HCT116 (cell line): ENCODE results near the gene NEURL2. TPM values are rescaled to one million over a fixed set of nuclear protein-coding genes. Genes with fewer than 3 reads are reported as not detected.

Experiments used
- ATAC-seq: fragments of 200-7000 bp; cut with Tn5 transposase; 2 replicates; pipeline ENCODE4 v1.9.1; 2020; ENCODE audit warnings: mild to moderate bottlenecking, moderate library complexity
- BruUV-seq: library from RNA; stranded (reverse); fragments of 400-500 nt; replicated peaks from 2 replicates; lab custom pipeline; 2021; lab: Mats Ljungman, UMichigan
- CTCF ChIA-PET: fragments of 300-600 bp; sonication (Branson Sonifier 250); formaldehyde crosslinking; loops from one replicate; lab custom pipeline; 2021; ENCODE audit warnings: antibody characterized with exemption; lab: Charles Lee
- POLR2A ChIA-PET: fragments of 300-600, 350-600 bp; sonication (Branson Sonifier 250); formaldehyde crosslinking; loops from one replicate; lab custom pipeline; 2021; ENCODE audit warnings: antibody characterized with exemption; lab: Charles Lee
- RAD21 ChIA-PET, 2 experiments: fragments of 300-600 bp; sonication (Branson Sonifier 250); formaldehyde crosslinking; loops; one replicate each; lab custom pipeline; 2023; ENCODE audit warnings: low total read pairs in 2 of 2; ENCODE audit not compliant: uncharacterized antibody in 2 of 2, unreplicated experiment in 2 of 2, low non-redundant PET in 1 of 2; lab: Charles Lee
- DNase-seq: peaks from one replicate; pipeline ENCODE4 v3.0.0-alpha.2; 2010; ENCODE audit warnings: low read depth, low spot score
- H2AFZ ChIP-seq: fragments of 200-600 bp; shearing (Covaris generic), sonication (generic); 2 replicates; pipeline ENCODE4 v1.6.1; 2017; ENCODE audit warnings: low read depth, mixed run types, mixed read lengths, antibody characterized with exemption, low read length; ENCODE audit not compliant: poor library complexity, severe bottlenecking
- H3K27ac ChIP-seq: 2 replicates; pipeline ENCODE4 v1.5.1; 2012; ENCODE audit warnings: low read depth, low read length
- H3K27me3 ChIP-seq: fragments of 200-600 bp; sonication (generic); 2 replicates; pipeline ENCODE4 v1.6.1; 2016; ENCODE audit warnings: mixed run types, low read length, mixed read lengths; ENCODE audit not compliant: insufficient read depth
- H3K36me3 ChIP-seq, 2 experiments: fragments of 200-500 bp in 1 of 2; fragments of 200-600 bp in 1 of 2; sonication (Bioruptor generic) in 1 of 2; sonication (generic) in 1 of 2; 2 replicates each; pipeline versions ENCODE4 v1.5.1 to v1.6.1; 2014 to 2016; ENCODE audit warnings: low read length in 2 of 2, inconsistent platforms in 1 of 2, mixed read lengths in 1 of 2, mixed run types in 1 of 2; ENCODE audit not compliant: insufficient read depth in 2 of 2, control insufficient read depth in 1 of 2
- H3K4me1 ChIP-seq, 2 experiments: fragments of 200-600 bp in 1 of 2; sonication (generic) in 1 of 2; 2 replicates each; pipeline versions ENCODE4 v1.5.1 to v1.6.1; 2012 to 2017; ENCODE audit warnings: low read length in 2 of 2, inconsistent platforms in 1 of 2, mild to moderate bottlenecking in 1 of 2, mixed read lengths in 1 of 2, mixed run types in 1 of 2, moderate library complexity in 1 of 2; ENCODE audit not compliant: insufficient read depth in 2 of 2, control insufficient read depth in 1 of 2
- H3K4me2 ChIP-seq: fragments of 200-600 bp; sonication (generic); 2 replicates; pipeline ENCODE4 v1.6.1; 2017; ENCODE audit warnings: mixed run types, low read length, mixed read lengths
- H3K4me3 ChIP-seq, 2 experiments: fragments of 200-600 bp in 1 of 2; sonication (generic) in 1 of 2; replicated peaks in 1 of 2; 2 replicates each; pipeline ENCODE4 v1.5.1; 2011 to 2016; ENCODE audit warnings: low read length in 2 of 2, control low read depth in 1 of 2, low read depth in 1 of 2, mild to moderate bottlenecking in 1 of 2, mixed read lengths in 1 of 2, mixed run types in 1 of 2
- H3K79me2 ChIP-seq: fragments of 200-600 bp; sonication (generic); 2 replicates; pipeline ENCODE4 v1.6.1; 2017; ENCODE audit warnings: mild to moderate bottlenecking, mixed run types, low read length, moderate library complexity, mixed read lengths; ENCODE audit not compliant: insufficient read depth
- H3K9ac ChIP-seq: fragments of 200-600 bp; sonication (generic); 2 replicates; pipeline ENCODE4 v1.6.1; 2016; ENCODE audit warnings: low read length, mixed read lengths
- H3K9me2 ChIP-seq: fragments of 200-600 bp; sonication (generic), shearing (Covaris generic); 2 replicates; pipeline ENCODE4 v1.6.1; 2017; ENCODE audit warnings: mixed run types, mild to moderate bottlenecking, moderate library complexity; ENCODE audit not compliant: insufficient read depth
- H3K9me3 ChIP-seq, 2 experiments: fragments of 200-500 bp in 1 of 2; fragments of 200-600 bp in 1 of 2; sonication (Bioruptor generic) in 1 of 2; sonication (generic) in 1 of 2; 2 replicates each; pipeline ENCODE4 v1.6.1; 2014 to 2017; ENCODE audit warnings: low read length in 2 of 2, mixed read lengths in 2 of 2, inconsistent platforms in 1 of 2, low read depth in 1 of 2, mild to moderate bottlenecking in 1 of 2, mixed run types in 1 of 2, moderate library complexity in 1 of 2; ENCODE audit not compliant: control insufficient read depth in 1 of 2, insufficient read depth in 1 of 2
- H4K20me1 ChIP-seq: fragments of 200-600 bp; sonication (generic), shearing (Covaris generic); 2 replicates; pipeline ENCODE4 v1.6.1; 2017; ENCODE audit warnings: mixed run types, mild to moderate bottlenecking, moderate library complexity; ENCODE audit not compliant: insufficient read depth
- ELF1 ChIP-seq: IDR thresholded peaks from 2 replicates; pipeline ENCODE4 v1.6.1; 2012; ENCODE audit warnings: low read depth, borderline replicate concordance
- EZH2 ChIP-seq: fragments of 200-600 bp; sonication (generic); IDR thresholded peaks from 2 replicates; pipeline ENCODE4 v1.6.1; 2017; ENCODE audit warnings: antibody characterized with exemption, mixed run types
- MAX ChIP-seq: IDR thresholded peaks from 2 replicates; pipeline ENCODE4 v1.6.1; 2012
- POLR2A ChIP-seq: IDR thresholded peaks from 2 replicates; pipeline ENCODE4 v1.7.0; 2011; ENCODE audit warnings: borderline replicate concordance; ENCODE audit not compliant: insufficient read depth, insufficient read length; ENCODE audit errors: extremely low read depth
- POLR2AphosphoS5 ChIP-seq: IDR thresholded peaks from 2 replicates; pipeline ENCODE4 v1.6.1; 2011; ENCODE audit warnings: mild to moderate bottlenecking, low read depth, low read length, moderate library complexity
- REST ChIP-seq: IDR thresholded peaks from 2 replicates; pipeline ENCODE4 v1.6.1; 2012; ENCODE audit warnings: low read depth
- SIN3A ChIP-seq: IDR thresholded peaks from 2 replicates; pipeline ENCODE4 v1.6.1; 2012; ENCODE audit warnings: low read depth
- SRF ChIP-seq: IDR thresholded peaks from 2 replicates; pipeline ENCODE4 v1.6.1; 2012; ENCODE audit warnings: low read depth
- TCF7L2 ChIP-seq: IDR thresholded peaks from 2 replicates; pipeline ENCODE4 v1.7.0; 2011; ENCODE audit warnings: borderline replicate concordance, inconsistent platforms; ENCODE audit not compliant: insufficient read depth, insufficient read length; ENCODE audit errors: extremely low read depth
- ZFX ChIP-seq: fragments of 450-650 bp; IDR thresholded peaks from 2 replicates; pipeline ENCODE4 v1.6.1; 2017
- intact Hi-C: fragments of 100-400 bp; cut with micrococcal nuclease; formaldehyde crosslinking; loops from 2 replicates; pipeline ENCODE4 v1.10.0; 2022
- total RNA-seq: library from RNA; stranded (reverse); gene quantifications from one replicate; pipeline ENCODE4 v1.2.1, GENCODE V29; 2021; ENCODE audit not compliant: unreplicated experiment

NEURL2 gene
- total RNA-seq, 1 experiment from 2014 or later, result 0.96 TPM

GRCh38 chr20:45886590-45887345 lies 4.2 kb downstream of the NEURL2 start:
- no peak overlapping the region for H2AFZ ChIP-seq
- peaks cover 8 to 18% of the 10 kb centered on the region in 2 experiments; a peak in 2 of 4 replicates for H3K36me3 ChIP-seq
- intact Hi-C loops, result no loop called here
- ChIA-PET CTCF (no interaction called here), POLR2A (no interaction called here), RAD21 (no interaction called here)
- H3K27me3 ChIP-seq, result no peaks in the 10 kb centered on the region
- H3K27ac ChIP-seq, result no peak overlapping the region
- H3K4me3 ChIP-seq, result no peak overlapping the region
- no peak for DNase-seq
- no peak overlapping the region for H3K9ac ChIP-seq
- H3K4me1 ChIP-seq, result peaks cover 19 to 32% of the 10 kb centered on the region in 2 experiments
- no peaks in the 10 kb centered on the region for H3K9me2 ChIP-seq
- no peak for ATAC-seq
- peaks cover 15% of the 10 kb centered on the region for H3K79me2 ChIP-seq
- H3K4me2 ChIP-seq, result no peak overlapping the region
- TF ChIP-seq TCF7L2, result no peak
- no peak for TF ChIP-seq SRF
- no peak for TF ChIP-seq ELF1
- no peak for TF ChIP-seq EZH2
- TF ChIP-seq MAX, result no peak
- TF ChIP-seq SIN3A, result no peak
- no peak for TF ChIP-seq POLR2AphosphoS5
- no peak for TF ChIP-seq POLR2A
- TF ChIP-seq REST, result no peak
- no peak for TF ChIP-seq ZFX
- H4K20me1 ChIP-seq, result no peaks in the 10 kb centered on the region
- no peaks in the 10 kb centered on the region for H3K9me3 ChIP-seq
- BruUV-seq, result no TSS peak
